ENCODE measurements around the gene PRAMEF5.
"Not testable (repeated sequence)": the region's sequence is repeated elsewhere in the genome, so short reads cannot be mapped to it uniquely, and the experiment has no call there.

- TF ChIP-seq POLR2A, CTCF (IDR thresholded peaks at IDR 0.05): not testable (repeated sequence)
Measured at GRCh38 chr1:13297216-13297931, 43.4 kb downstream of the PRAMEF5 start.
